ENCODE measurements around the gene SH3PXD2A. TPM values are rescaled to one million over a fixed set of nuclear protein-coding genes. Genes with fewer than 3 reads are reported as not detected.
A peak's percentile ranks its signal among the peaks of the same experiment; 100 is the strongest.

The SH3PXD2A gene
- total and polyA plus RNA-seq, 9 of the 15 experiments (the other 6 are each of a cell fraction or from before 2014, with no cell fraction given), result 0.41 to 9.3 (median 2.5) TPM

GRCh38 chr10:103668351-103669242, 186.8 kb downstream of the SH3PXD2A start (continued):
- TF ChIP-seq, protein P1, sequence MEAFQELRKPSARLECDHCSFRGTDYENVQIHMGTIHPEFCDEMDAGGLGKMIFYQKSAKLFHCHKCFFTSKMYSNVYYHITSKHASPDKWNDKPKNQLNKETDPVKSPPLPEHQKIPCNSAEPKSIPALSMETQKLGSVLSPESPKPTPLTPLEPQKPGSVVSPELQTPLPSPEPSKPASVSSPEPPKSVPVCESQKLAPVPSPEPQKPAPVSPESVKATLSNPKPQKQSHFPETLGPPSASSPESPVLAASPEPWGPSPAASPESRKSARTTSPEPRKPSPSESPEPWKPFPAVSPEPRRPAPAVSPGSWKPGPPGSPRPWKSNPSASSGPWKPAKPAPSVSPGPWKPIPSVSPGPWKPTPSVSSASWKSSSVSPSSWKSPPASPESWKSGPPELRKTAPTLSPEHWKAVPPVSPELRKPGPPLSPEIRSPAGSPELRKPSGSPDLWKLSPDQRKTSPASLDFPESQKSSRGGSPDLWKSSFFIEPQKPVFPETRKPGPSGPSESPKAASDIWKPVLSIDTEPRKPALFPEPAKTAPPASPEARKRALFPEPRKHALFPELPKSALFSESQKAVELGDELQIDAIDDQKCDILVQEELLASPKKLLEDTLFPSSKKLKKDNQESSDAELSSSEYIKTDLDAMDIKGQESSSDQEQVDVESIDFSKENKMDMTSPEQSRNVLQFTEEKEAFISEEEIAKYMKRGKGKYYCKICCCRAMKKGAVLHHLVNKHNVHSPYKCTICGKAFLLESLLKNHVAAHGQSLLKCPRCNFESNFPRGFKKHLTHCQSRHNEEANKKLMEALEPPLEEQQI (IDR thresholded peaks at IDR 0.05), result no peak
- TF ChIP-seq ATF1 (CRISPR knock-in tag; IDR thresholded peaks at IDR 0.05) (no peak), ATF1 (tag; IDR thresholded peaks at IDR 0.05) (0 out of 2 replicates have a peak, but pooled peaks have one; percentile 18), GTF2E2 (tag; IDR thresholded peaks at IDR 0.05) (no peak), BHLHE40 (IDR thresholded peaks at IDR 0.05; ENCODE audit: low read length) (peak; percentile 4), FOSL1 (tag; conservative IDR thresholded peaks at IDR 0.05) (no peak), ZFX (CRISPR knock-in tag; IDR thresholded peaks at IDR 0.05) (peak; percentile 71), SRF (CRISPR knock-in tag; IDR thresholded peaks at IDR 0.05) (peak in 1 of 2 experiments; percentile 28; a peak in 1 of 4 replicates), ELF1 (tag; IDR thresholded peaks at IDR 0.05) (no peak), STAT5B (CRISPR knock-in tag; IDR thresholded peaks at IDR 0.05) (no peak), ZNF431 (CRISPR knock-in tag; IDR thresholded peaks at IDR 0.05) (peak; percentile 41; the same call in 1 of the 2 replicates), FOXJ3 (CRISPR knock-in tag; IDR thresholded peaks at IDR 0.05) (no peak), BRD9 (IDR thresholded peaks at IDR 0.05; ENCODE audit: low read depth, partially characterized antibody) (no peak), CCAR2 (IDR thresholded peaks at IDR 0.05; ENCODE audit: low read depth, low read length) (no peak), BRD4 (IDR thresholded peaks at IDR 0.05) (no peak)
- TF ChIP-seq, protein P2, sequence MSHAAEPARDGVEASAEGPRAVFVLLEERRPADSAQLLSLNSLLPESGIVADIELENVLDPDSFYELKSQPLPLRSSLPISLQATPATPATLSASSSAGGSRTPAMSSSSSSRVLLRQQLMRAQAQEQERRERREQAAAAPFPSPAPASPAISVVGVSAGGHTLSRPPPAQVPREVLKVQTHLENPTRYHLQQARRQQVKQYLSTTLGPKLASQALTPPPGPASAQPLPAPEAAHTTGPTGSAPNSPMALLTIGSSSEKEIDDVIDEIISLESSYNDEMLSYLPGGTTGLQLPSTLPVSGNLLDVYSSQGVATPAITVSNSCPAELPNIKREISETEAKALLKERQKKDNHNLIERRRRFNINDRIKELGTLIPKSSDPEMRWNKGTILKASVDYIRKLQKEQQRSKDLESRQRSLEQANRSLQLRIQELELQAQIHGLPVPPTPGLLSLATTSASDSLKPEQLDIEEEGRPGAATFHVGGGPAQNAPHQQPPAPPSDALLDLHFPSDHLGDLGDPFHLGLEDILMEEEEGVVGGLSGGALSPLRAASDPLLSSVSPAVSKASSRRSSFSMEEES (CRISPR knock-in tag; IDR thresholded peaks at IDR 0.05), result no peak
- TF ChIP-seq, protein P3, sequence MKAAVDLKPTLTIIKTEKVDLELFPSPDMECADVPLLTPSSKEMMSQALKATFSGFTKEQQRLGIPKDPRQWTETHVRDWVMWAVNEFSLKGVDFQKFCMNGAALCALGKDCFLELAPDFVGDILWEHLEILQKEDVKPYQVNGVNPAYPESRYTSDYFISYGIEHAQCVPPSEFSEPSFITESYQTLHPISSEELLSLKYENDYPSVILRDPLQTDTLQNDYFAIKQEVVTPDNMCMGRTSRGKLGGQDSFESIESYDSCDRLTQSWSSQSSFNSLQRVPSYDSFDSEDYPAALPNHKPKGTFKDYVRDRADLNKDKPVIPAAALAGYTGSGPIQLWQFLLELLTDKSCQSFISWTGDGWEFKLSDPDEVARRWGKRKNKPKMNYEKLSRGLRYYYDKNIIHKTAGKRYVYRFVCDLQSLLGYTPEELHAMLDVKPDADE (conservative IDR thresholded peaks at IDR 0.05; ENCODE audit: control insufficient read depth, low read depth, low read length), result no peak

Data from K562 (cell line).